ENCODE measurements around the gene NUDT22. TPM values are rescaled to one million over a fixed set of nuclear protein-coding genes. Genes with fewer than 3 reads are reported as not detected.

NUDT22 gene
- total RNA-seq, 1 experiment from 2014 or later: 70.0 TPM

- no peak overlapping the region for H3K27ac ChIP-seq (ENCODE audit: low read length)
- H3K9me3 ChIP-seq (ENCODE audit: low read length): no peaks in the 10 kb centered on the region
- H3K9me2 ChIP-seq (replicated peaks; ENCODE audit: insufficient read depth, low read length): no peaks in the 10 kb centered on the region
- no peak overlapping the region for H3K9ac ChIP-seq (ENCODE audit: low read length)
- no peaks in the 10 kb centered on the region for H3K27me3 ChIP-seq (ENCODE audit: low read length)
- H3K4me2 ChIP-seq (ENCODE audit: low read depth, low read length, poor library complexity, severe bottlenecking): no peak overlapping the region
- H3K4me3 ChIP-seq (ENCODE audit: low read length): no peak overlapping the region
- DNase-seq: no peak
- no peaks in the 10 kb centered on the region for H3K79me2 ChIP-seq (ENCODE audit: low read length)
- H2AFZ ChIP-seq (ENCODE audit: low read length): no peak overlapping the region
- peaks cover 5% of the 10 kb centered on the region; the same call in 1 of the 2 replicates for H3K36me3 ChIP-seq (ENCODE audit: insufficient read depth, low read length)
- no peaks in the 10 kb centered on the region for H4K20me1 ChIP-seq (ENCODE audit: insufficient read depth, low read depth, low read length)
- H3K4me1 ChIP-seq (ENCODE audit: low read length): peaks cover 28% of the 10 kb centered on the region
Measured at GRCh38 chr11:64219755-64220154, 6.3 kb upstream of the NUDT22 start.

GRCh38 chr11:64220271-64220670 lies 5.8 kb upstream of the NUDT22 start:
- H3K4me1 ChIP-seq (ENCODE audit: low read length): peaks cover 28% of the 10 kb centered on the region
- H3K9me3 ChIP-seq (ENCODE audit: low read length): no peaks in the 10 kb centered on the region
- no peaks in the 10 kb centered on the region for H3K9me2 ChIP-seq (replicated peaks; ENCODE audit: insufficient read depth, low read length)
- no peaks in the 10 kb centered on the region for H3K27me3 ChIP-seq (ENCODE audit: low read length)
- DNase-seq: no peak
- no peaks in the 10 kb centered on the region for H4K20me1 ChIP-seq (ENCODE audit: insufficient read depth, low read depth, low read length)
- no peak overlapping the region for H3K27ac ChIP-seq (ENCODE audit: low read length)
- H2AFZ ChIP-seq (ENCODE audit: low read length): no peak overlapping the region
- 0 out of 2 replicates have a peak, but pooled peaks cover 3% of the 10 kb centered on the region for H3K79me2 ChIP-seq (ENCODE audit: low read length)
- no peak overlapping the region for H3K9ac ChIP-seq (ENCODE audit: low read length)
- H3K4me2 ChIP-seq (ENCODE audit: low read depth, low read length, poor library complexity, severe bottlenecking): no peak overlapping the region
- H3K36me3 ChIP-seq (ENCODE audit: insufficient read depth, low read length): peaks cover 5% of the 10 kb centered on the region; the same call in 1 of the 2 replicates
- no peak overlapping the region for H3K4me3 ChIP-seq (ENCODE audit: low read length)

- Histone ChIP-seq H3K9me3 (ENCODE audit: low read length) (no peaks in the 10 kb centered on the region), H3K9ac (ENCODE audit: low read length) (no peak overlapping the region), H3K9me2 (replicated peaks; ENCODE audit: insufficient read depth, low read length) (no peaks in the 10 kb centered on the region), H3K4me3 (ENCODE audit: low read length) (no peak overlapping the region), H3K4me1 (ENCODE audit: low read length) (peaks cover 26% of the 10 kb centered on the region), H3K27me3 (ENCODE audit: low read length) (no peaks in the 10 kb centered on the region), H3K4me2 (ENCODE audit: low read depth, low read length, poor library complexity, severe bottlenecking) (no peak overlapping the region), H3K27ac (ENCODE audit: low read length) (no peak overlapping the region), H3K79me2 (ENCODE audit: low read length) (0 out of 2 replicates have a peak, but pooled peaks cover 3% of the 10 kb centered on the region), H3K36me3 (ENCODE audit: insufficient read depth, low read length) (peaks cover 5% of the 10 kb centered on the region; the same call in 1 of the 2 replicates), H4K20me1 (ENCODE audit: insufficient read depth, low read depth, low read length) (no peaks in the 10 kb centered on the region), H2AFZ (ENCODE audit: low read length) (no peak overlapping the region)
- DNase-seq: no peak
Measured at GRCh38 chr11:64220798-64221197, 5.3 kb upstream of the NUDT22 start.

GRCh38 chr11:64222651-64223000 lies 3.4 kb upstream of the NUDT22 start:
- no peaks in the 10 kb centered on the region for H3K9me2 ChIP-seq (replicated peaks; ENCODE audit: insufficient read depth, low read length)
- no peaks in the 10 kb centered on the region for H3K9me3 ChIP-seq (ENCODE audit: low read length)
- no peaks in the 10 kb centered on the region for H4K20me1 ChIP-seq (ENCODE audit: insufficient read depth, low read depth, low read length)
- peaks cover 36% of the 10 kb centered on the region for H3K4me1 ChIP-seq (ENCODE audit: low read length)
- no peak overlapping the region for H3K9ac ChIP-seq (ENCODE audit: low read length)
- no peak for DNase-seq
- H3K27ac ChIP-seq (ENCODE audit: low read length): no peak overlapping the region
- no peaks in the 10 kb centered on the region for H3K27me3 ChIP-seq (ENCODE audit: low read length)
- peaks cover 5% of the 10 kb centered on the region; the same call in 1 of the 2 replicates for H3K36me3 ChIP-seq (ENCODE audit: insufficient read depth, low read length)
- H3K4me2 ChIP-seq (ENCODE audit: low read depth, low read length, poor library complexity, severe bottlenecking): no peak overlapping the region
- peaks cover 16% of the 10 kb centered on the region for H3K79me2 ChIP-seq (ENCODE audit: low read length)
- no peak overlapping the region for H2AFZ ChIP-seq (ENCODE audit: low read length)
- H3K4me3 ChIP-seq (ENCODE audit: low read length): no peak overlapping the region

GRCh38 chr11:64223001-64223651 lies 2.9 kb upstream of the NUDT22 start:
- peak overlapping the region; percentile 87 for H3K27ac ChIP-seq (ENCODE audit: low read length)
- no peak overlapping the region; the same call in 1 of the 2 replicates for H3K9ac ChIP-seq (ENCODE audit: low read length)
- H3K36me3 ChIP-seq (ENCODE audit: insufficient read depth, low read length): peaks cover 5% of the 10 kb centered on the region; the same call in 1 of the 2 replicates
- no peak for DNase-seq
- no peak overlapping the region for H3K4me3 ChIP-seq (ENCODE audit: low read length)
- no peaks in the 10 kb centered on the region for H3K9me2 ChIP-seq (replicated peaks; ENCODE audit: insufficient read depth, low read length)
- peaks cover 16% of the 10 kb centered on the region for H3K79me2 ChIP-seq (ENCODE audit: low read length)
- peaks cover 37% of the 10 kb centered on the region for H3K4me1 ChIP-seq (ENCODE audit: low read length)
- H2AFZ ChIP-seq (ENCODE audit: low read length): no peak overlapping the region
- H3K27me3 ChIP-seq (ENCODE audit: low read length): no peaks in the 10 kb centered on the region
- no peaks in the 10 kb centered on the region for H3K9me3 ChIP-seq (ENCODE audit: low read length)
- H3K4me2 ChIP-seq (ENCODE audit: low read depth, low read length, poor library complexity, severe bottlenecking): no peak overlapping the region
- no peaks in the 10 kb centered on the region for H4K20me1 ChIP-seq (ENCODE audit: insufficient read depth, low read depth, low read length)

GRCh38 chr11:64224151-64224890 lies 1.8 kb upstream of the NUDT22 start:
- Histone ChIP-seq H3K79me2 (ENCODE audit: low read length) (peaks cover 16% of the 10 kb centered on the region), H3K4me1 (ENCODE audit: low read length) (peaks cover 42% of the 10 kb centered on the region), H3K9me3 (ENCODE audit: low read length) (no peaks in the 10 kb centered on the region), H3K4me2 (ENCODE audit: low read depth, low read length, poor library complexity, severe bottlenecking) (peak overlapping the region; percentile 100), H3K4me3 (ENCODE audit: low read length) (peak overlapping the region; percentile 99), H2AFZ (ENCODE audit: low read length) (no peak overlapping the region), H3K36me3 (ENCODE audit: insufficient read depth, low read length) (0 out of 2 replicates have a peak, but pooled peaks cover 5% of the 10 kb centered on the region), H3K27ac (ENCODE audit: low read length) (peak overlapping the region; percentile 87), H3K9me2 (replicated peaks; ENCODE audit: insufficient read depth, low read length) (no peaks in the 10 kb centered on the region), H3K27me3 (ENCODE audit: low read length) (no peaks in the 10 kb centered on the region), H3K9ac (ENCODE audit: low read length) (peak overlapping the region; percentile 100), H4K20me1 (ENCODE audit: insufficient read depth, low read depth, low read length) (no peaks in the 10 kb centered on the region)
- DNase-seq: no peak

GRCh38 chr11:64224891-64225607 lies 1.0 kb upstream of the NUDT22 start:
- no peaks in the 10 kb centered on the region for H3K9me3 ChIP-seq (ENCODE audit: low read length)
- peak overlapping the region; percentile 87 for H3K27ac ChIP-seq (ENCODE audit: low read length)
- peaks cover 49% of the 10 kb centered on the region for H3K4me1 ChIP-seq (ENCODE audit: low read length)
- no peaks in the 10 kb centered on the region for H3K9me2 ChIP-seq (replicated peaks; ENCODE audit: insufficient read depth, low read length)
- no peaks in the 10 kb centered on the region for H3K27me3 ChIP-seq (ENCODE audit: low read length)
- H3K9ac ChIP-seq (ENCODE audit: low read length): peak overlapping the region; percentile 100
- 0 out of 2 replicates have a peak, but pooled peaks cover 5% of the 10 kb centered on the region for H3K36me3 ChIP-seq (ENCODE audit: insufficient read depth, low read length)
- DNase-seq: peak; percentile 79
- no peaks in the 10 kb centered on the region for H4K20me1 ChIP-seq (ENCODE audit: insufficient read depth, low read depth, low read length)
- H3K4me2 ChIP-seq (ENCODE audit: low read depth, low read length, poor library complexity, severe bottlenecking): peak overlapping the region; percentile 100
- peaks cover 16% of the 10 kb centered on the region for H3K79me2 ChIP-seq (ENCODE audit: low read length)
- H2AFZ ChIP-seq (ENCODE audit: low read length): no peak overlapping the region
- peak overlapping the region; percentile 99 for H3K4me3 ChIP-seq (ENCODE audit: low read length)

Measured in Karpas-422 (cell line).